ENCODE measurements around the gene DRAXIN.

- TF ChIP-seq POLR2A (IDR thresholded peaks at IDR 0.05; ENCODE audit: low read length) (no peak), GATA1 (IDR thresholded peaks at IDR 0.05; ENCODE audit: low read depth, low read length) (no peak)
Observed at GRCh38 chr1:11727119-11727518, 35.6 kb downstream of the DRAXIN start.

All from erythroblast (primary cell).